Kidney capillary endothelial cell (primary cell): ENCODE data around the gene C1QTNF3.
A peak's percentile ranks its signal among the peaks of the same experiment; 100 is the strongest.
"Not testable (repeated sequence)": the region's sequence is repeated elsewhere in the genome, so short reads cannot be mapped to it uniquely, and the experiment has no call there.

ENCODE experiments used
- DNase-seq: peaks from one replicate; pipeline ENCODE4 v3.0.0-alpha.2; 2018; ENCODE audit warnings: low spot score

The C1QTNF3 gene

GRCh38 chr5:34051374-34051980, 8.5 kb upstream of the C1QTNF3 start:
- peak; percentile 34 for DNase-seq

- no peak for DNase-seq
These were observed 5.0 kb upstream of the C1QTNF3 start for GRCh38 chr5:34047774-34048572.

- no peak for DNase-seq
These were observed 4.1 kb upstream of the C1QTNF3 start for GRCh38 chr5:34047143-34047542.

GRCh38 chr5:34045996-34046395, 3.0 kb upstream of the C1QTNF3 start:
- no peak for DNase-seq

- DNase-seq = no peak
These were observed 2.0 kb upstream of the C1QTNF3 start for GRCh38 chr5:34045023-34045422.

- peak; percentile 68 for DNase-seq
These were observed 692 bp downstream of the C1QTNF3 start for GRCh38 chr5:34042321-34042720.

- DNase-seq = no peak
These were observed 1.6 kb downstream of the C1QTNF3 start for GRCh38 chr5:34041247-34041972.

- DNase-seq = no peak
These were observed 2.5 kb downstream of the C1QTNF3 start for GRCh38 chr5:34040472-34040871.

- no peak for DNase-seq
These were observed 3.4 kb downstream of the C1QTNF3 start for GRCh38 chr5:34039398-34040157.

GRCh38 chr5:34038838-34039237, 4.2 kb downstream of the C1QTNF3 start:
- DNase-seq = no peak

- no peak for DNase-seq
These were observed 4.6 kb downstream of the C1QTNF3 start for GRCh38 chr5:34038390-34038789.

GRCh38 chr5:34037726-34038125, 5.3 kb downstream of the C1QTNF3 start:
- DNase-seq = no peak

GRCh38 chr5:34035756-34036155, 7.3 kb downstream of the C1QTNF3 start:
- DNase-seq = no peak

GRCh38 chr5:34034534-34035327, 8.3 kb downstream of the C1QTNF3 start:
- no peak for DNase-seq

GRCh38 chr5:34031966-34032365, 11.0 kb downstream of the C1QTNF3 start:
- DNase-seq = no peak

- no peak for DNase-seq
These were observed 11.9 kb downstream of the C1QTNF3 start for GRCh38 chr5:34031117-34031516.

- DNase-seq = not testable (repeated sequence)
These were observed 12.4 kb downstream of the C1QTNF3 start for GRCh38 chr5:34030585-34030984.

- no peak for DNase-seq
These were observed 13.0 kb downstream of the C1QTNF3 start for GRCh38 chr5:34030048-34030447.

GRCh38 chr5:34028349-34028748, 14.7 kb downstream of the C1QTNF3 start:
- DNase-seq = no peak

GRCh38 chr5:34026089-34026761, 16.8 kb downstream of the C1QTNF3 start:
- DNase-seq = no peak
